AG09309 (cell line): Measurements from ENCODE around the gene ASH1L.
"Not testable (repeated sequence)": the region's sequence is repeated elsewhere in the genome, so short reads cannot be mapped to it uniquely, and the experiment has no call there.

ENCODE experiments used
- DNase-seq: peaks from one replicate; pipeline ENCODE4 v3.0.0-alpha.2; 2010; ENCODE audit warnings: low read depth
- H3K4me3 ChIP-seq: 2 replicates; pipeline ENCODE4 v1.5.1; 2011; ENCODE audit warnings: mild to moderate bottlenecking, low read depth, low read length, moderate library complexity; ENCODE audit not compliant: control insufficient read depth
- TF ChIP-seq, protein P1 (sequence below): IDR thresholded peaks from 2 replicates; pipeline ENCODE4 v1.5.1; 2011; ENCODE audit warnings: mild to moderate bottlenecking, low read depth, low read length, inconsistent platforms; ENCODE audit not compliant: insufficient read depth, control insufficient read depth; ENCODE audit errors: missing control alignments

Gene ASH1L, protein sequence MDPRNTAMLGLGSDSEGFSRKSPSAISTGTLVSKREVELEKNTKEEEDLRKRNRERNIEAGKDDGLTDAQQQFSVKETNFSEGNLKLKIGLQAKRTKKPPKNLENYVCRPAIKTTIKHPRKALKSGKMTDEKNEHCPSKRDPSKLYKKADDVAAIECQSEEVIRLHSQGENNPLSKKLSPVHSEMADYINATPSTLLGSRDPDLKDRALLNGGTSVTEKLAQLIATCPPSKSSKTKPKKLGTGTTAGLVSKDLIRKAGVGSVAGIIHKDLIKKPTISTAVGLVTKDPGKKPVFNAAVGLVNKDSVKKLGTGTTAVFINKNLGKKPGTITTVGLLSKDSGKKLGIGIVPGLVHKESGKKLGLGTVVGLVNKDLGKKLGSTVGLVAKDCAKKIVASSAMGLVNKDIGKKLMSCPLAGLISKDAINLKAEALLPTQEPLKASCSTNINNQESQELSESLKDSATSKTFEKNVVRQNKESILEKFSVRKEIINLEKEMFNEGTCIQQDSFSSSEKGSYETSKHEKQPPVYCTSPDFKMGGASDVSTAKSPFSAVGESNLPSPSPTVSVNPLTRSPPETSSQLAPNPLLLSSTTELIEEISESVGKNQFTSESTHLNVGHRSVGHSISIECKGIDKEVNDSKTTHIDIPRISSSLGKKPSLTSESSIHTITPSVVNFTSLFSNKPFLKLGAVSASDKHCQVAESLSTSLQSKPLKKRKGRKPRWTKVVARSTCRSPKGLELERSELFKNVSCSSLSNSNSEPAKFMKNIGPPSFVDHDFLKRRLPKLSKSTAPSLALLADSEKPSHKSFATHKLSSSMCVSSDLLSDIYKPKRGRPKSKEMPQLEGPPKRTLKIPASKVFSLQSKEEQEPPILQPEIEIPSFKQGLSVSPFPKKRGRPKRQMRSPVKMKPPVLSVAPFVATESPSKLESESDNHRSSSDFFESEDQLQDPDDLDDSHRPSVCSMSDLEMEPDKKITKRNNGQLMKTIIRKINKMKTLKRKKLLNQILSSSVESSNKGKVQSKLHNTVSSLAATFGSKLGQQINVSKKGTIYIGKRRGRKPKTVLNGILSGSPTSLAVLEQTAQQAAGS (N-terminal part only)

GRCh38 chr1:155562581-155563376 lies at the start of gene ASH1L:
Gene ASH1L (minus strand): TSS chr1:155562803. CDS start chr1:155521519, 41,284 bp downstream.
- DNase-seq = peak; percentile 67

GRCh38 chr1:155610257-155610647 lies 47.6 kb upstream of the ASH1L start:
- H3K4me3 ChIP-seq = peak overlapping the region; percentile 47
- not testable (repeated sequence) for DNase-seq

More at GRCh38 chr1:155562581-155563376, at the start of gene ASH1L:
- peak within 1 kb of the TSS; percentile 83 for H3K4me3 ChIP-seq
- TF ChIP-seq, protein P1, sequence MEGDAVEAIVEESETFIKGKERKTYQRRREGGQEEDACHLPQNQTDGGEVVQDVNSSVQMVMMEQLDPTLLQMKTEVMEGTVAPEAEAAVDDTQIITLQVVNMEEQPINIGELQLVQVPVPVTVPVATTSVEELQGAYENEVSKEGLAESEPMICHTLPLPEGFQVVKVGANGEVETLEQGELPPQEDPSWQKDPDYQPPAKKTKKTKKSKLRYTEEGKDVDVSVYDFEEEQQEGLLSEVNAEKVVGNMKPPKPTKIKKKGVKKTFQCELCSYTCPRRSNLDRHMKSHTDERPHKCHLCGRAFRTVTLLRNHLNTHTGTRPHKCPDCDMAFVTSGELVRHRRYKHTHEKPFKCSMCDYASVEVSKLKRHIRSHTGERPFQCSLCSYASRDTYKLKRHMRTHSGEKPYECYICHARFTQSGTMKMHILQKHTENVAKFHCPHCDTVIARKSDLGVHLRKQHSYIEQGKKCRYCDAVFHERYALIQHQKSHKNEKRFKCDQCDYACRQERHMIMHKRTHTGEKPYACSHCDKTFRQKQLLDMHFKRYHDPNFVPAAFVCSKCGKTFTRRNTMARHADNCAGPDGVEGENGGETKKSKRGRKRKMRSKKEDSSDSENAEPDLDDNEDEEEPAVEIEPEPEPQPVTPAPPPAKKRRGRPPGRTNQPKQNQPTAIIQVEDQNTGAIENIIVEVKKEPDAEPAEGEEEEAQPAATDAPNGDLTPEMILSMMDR = no peak

GRCh38 chr1:155609515-155610256 lies 47.1 kb upstream of the ASH1L start, which contains the start of gene MSTO1:
Gene MSTO1 (plus strand): TSS chr1:155610218. CDS start chr1:155610249, 31 bp downstream.
- peak within 1 kb of the TSS; percentile 54 for H3K4me3 ChIP-seq
- DNase-seq = peak; percentile 93
- TF ChIP-seq, protein P1 = no peak

- no peak overlapping the region for H3K4me3 ChIP-seq
- no peak for DNase-seq
These were observed 46.3 kb upstream of the ASH1L start for GRCh38 chr1:155608888-155609225.

GRCh38 chr1:155607708-155608107 lies 45.1 kb upstream of the ASH1L start:
- no peak overlapping the region for H3K4me3 ChIP-seq
- DNase-seq = no peak
- TF ChIP-seq, protein P1 = no peak

More at GRCh38 chr1:155608888-155609225, 46.3 kb upstream of the ASH1L start:
- TF ChIP-seq, protein P1 = no peak

DNA sequence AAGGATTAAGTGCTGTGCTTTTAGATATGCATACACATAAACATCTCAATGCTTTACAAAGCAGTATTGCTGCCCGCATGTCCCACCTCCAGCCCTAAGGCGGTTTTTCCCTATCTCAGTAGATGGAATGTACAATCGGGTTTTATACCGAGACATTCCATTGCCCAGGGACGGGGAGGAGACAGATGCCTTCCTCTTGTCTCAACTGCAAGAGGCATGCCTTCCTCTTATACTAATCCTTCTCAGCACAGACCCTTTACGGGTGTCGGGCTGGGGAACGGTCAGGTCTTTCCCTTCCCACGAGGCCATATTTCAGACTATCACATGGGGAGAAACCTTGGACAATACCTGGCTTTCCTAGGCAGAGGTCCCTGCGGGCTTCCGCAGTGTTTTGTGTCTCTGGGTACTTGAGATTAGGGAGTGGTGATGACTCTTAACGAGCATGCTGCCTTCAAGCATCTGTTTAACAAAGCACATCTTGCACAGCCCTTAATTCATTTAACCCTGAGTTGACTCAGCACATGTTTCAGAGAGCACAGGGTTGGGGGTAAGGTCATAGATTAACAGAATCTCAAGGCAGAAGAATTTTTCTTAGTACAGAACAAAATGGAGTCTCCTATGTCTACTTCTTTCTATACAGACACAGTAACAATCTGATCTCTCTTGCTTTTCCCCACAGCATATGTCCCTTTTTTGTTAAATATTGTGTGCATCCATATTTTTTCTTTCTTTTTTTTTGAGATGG lies 37.4 kb upstream of the ASH1L start:
- not testable (repeated sequence) for H3K4me3 ChIP-seq, DNase-seq
